ENCODE data around the gene GTF2I. TPM values are rescaled to one million over a fixed set of nuclear protein-coding genes. Genes with fewer than 3 reads are reported as not detected.
"Not testable (repeated sequence)": the region's sequence is repeated elsewhere in the genome, so short reads cannot be mapped to it uniquely, and the experiment has no call there.

GTF2I gene
- total RNA-seq, 4 donors from 2014 or later: 168 to 347 (median 193) TPM

- Histone ChIP-seq H3K4me1 (peaks cover 0 to 23% (median 0%) of the 10 kb centered on the region in 4 donors), H3K36me3 (no peaks in the 10 kb centered on the region), H3K27ac (peak overlapping the region in 2 of 4 donors; percentile 57 to 66), H3K4me3 (no peak overlapping the region), H3K9me3 (no peaks in the 10 kb centered on the region), H3K27me3 (no peaks in the 10 kb centered on the region)
- DNase-seq: peak in 1 of 3 donors; percentile 66
- no peak for TF ChIP-seq CTCF (IDR thresholded peaks at IDR 0.05)
- no peak for TF ChIP-seq POLR2A (IDR thresholded peaks at IDR 0.05)
Observed at GRCh38 chr7:74633451-74633921, 24.0 kb upstream of the GTF2I start.

GRCh38 chr7:74637745-74638144 lies 19.8 kb upstream of the GTF2I start:
- H3K27me3 ChIP-seq: no peaks in the 10 kb centered on the region
- no peaks in the 10 kb centered on the region for H3K36me3 ChIP-seq
- no peak overlapping the region for H3K27ac ChIP-seq
- DNase-seq: no peak
- TF ChIP-seq CTCF (IDR thresholded peaks at IDR 0.05) (no peak), POLR2A (IDR thresholded peaks at IDR 0.05) (no peak)
- H3K4me3 ChIP-seq: no peak overlapping the region
- no peaks in the 10 kb centered on the region for H3K9me3 ChIP-seq
- H3K4me1 ChIP-seq: peaks cover 0 to 21% (median 0%) of the 10 kb centered on the region in 4 donors

DNA sequence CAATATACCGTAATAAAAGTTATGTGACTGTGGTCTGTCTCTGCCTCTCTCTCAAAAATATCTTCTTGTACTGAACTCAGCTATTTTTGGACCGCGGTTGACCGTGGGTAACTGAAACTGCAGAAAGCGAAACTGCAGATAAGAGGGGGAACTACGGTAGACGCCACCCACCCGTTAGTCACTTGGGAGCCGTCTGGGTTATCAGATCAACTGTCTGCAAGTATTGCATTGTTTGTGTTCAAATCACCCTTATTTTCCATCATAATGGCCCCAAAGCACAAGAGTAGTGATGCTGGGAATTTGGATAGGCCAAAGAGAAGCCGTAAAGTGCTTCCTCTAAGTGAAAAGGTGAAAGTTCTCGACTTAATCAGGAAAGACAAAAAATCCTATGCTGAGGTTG lies 7.5 kb upstream of the GTF2I start:
- DNase-seq: peak in 2 of 3 donors; percentile 85 to 88
- not testable (repeated sequence) for H3K9me3 ChIP-seq, H3K36me3 ChIP-seq, H3K27me3 ChIP-seq
- H3K4me3 ChIP-seq: peak overlapping the region in 3 of 4 donors; percentile 3 to 38 (median 21)
- peaks cover 0 to 13% (median 2%) of the 10 kb centered on the region in 4 donors for H3K4me1 ChIP-seq
- H3K27ac ChIP-seq: peak overlapping the region in 2 of 4 donors; percentile 31 to 67

GRCh38 chr7:74650493-74651132 lies 6.9 kb upstream of the GTF2I start:
- Histone ChIP-seq H3K27ac (peak overlapping the region in 1 of 4 donors; percentile 67), H3K4me3 (peak overlapping the region in 1 of 4 donors; percentile 21), H3K4me1 (peaks cover 0 to 15% (median 2%) of the 10 kb centered on the region in 4 donors)
- H3K9me3 ChIP-seq, H3K36me3 ChIP-seq, H3K27me3 ChIP-seq, DNase-seq: not testable (repeated sequence)

- not testable (repeated sequence) for H3K27ac ChIP-seq, DNase-seq, H3K27me3 ChIP-seq, H3K4me3 ChIP-seq, H3K9me3 ChIP-seq, H3K36me3 ChIP-seq
- H3K4me1 ChIP-seq: peaks cover 0 to 20% (median 2%) of the 10 kb centered on the region in 4 donors
Observed at GRCh38 chr7:74651133-74651504, 6.4 kb upstream of the GTF2I start.

- Histone ChIP-seq H3K27ac (no peak overlapping the region), H3K4me1 (peaks cover 0 to 21% (median 2%) of the 10 kb centered on the region in 4 donors), H3K9me3 (no peaks in the 10 kb centered on the region), H3K4me3 (no peak overlapping the region), H3K36me3 (no peaks in the 10 kb centered on the region), H3K27me3 (no peaks in the 10 kb centered on the region)
- DNase-seq: no peak
- TF ChIP-seq CTCF (IDR thresholded peaks at IDR 0.05): no peak
- TF ChIP-seq POLR2A (IDR thresholded peaks at IDR 0.05): no peak
Observed at GRCh38 chr7:74653686-74654181, 3.8 kb upstream of the GTF2I start.

- Histone ChIP-seq H3K9me3 (no peaks in the 10 kb centered on the region), H3K27me3 (no peaks in the 10 kb centered on the region), H3K4me3 (no peak overlapping the region), H3K36me3 (no peaks in the 10 kb centered on the region), H3K27ac (no peak overlapping the region), H3K4me1 (peaks cover 3 to 27% (median 10%) of the 10 kb centered on the region in 4 donors)
- TF ChIP-seq CTCF (IDR thresholded peaks at IDR 0.05) (no peak), POLR2A (IDR thresholded peaks at IDR 0.05) (no peak)
- DNase-seq: no peak
Observed at GRCh38 chr7:74654811-74655210, 2.7 kb upstream of the GTF2I start.
